ENCODE measurements around the gene ATP6V1A.

DNA sequence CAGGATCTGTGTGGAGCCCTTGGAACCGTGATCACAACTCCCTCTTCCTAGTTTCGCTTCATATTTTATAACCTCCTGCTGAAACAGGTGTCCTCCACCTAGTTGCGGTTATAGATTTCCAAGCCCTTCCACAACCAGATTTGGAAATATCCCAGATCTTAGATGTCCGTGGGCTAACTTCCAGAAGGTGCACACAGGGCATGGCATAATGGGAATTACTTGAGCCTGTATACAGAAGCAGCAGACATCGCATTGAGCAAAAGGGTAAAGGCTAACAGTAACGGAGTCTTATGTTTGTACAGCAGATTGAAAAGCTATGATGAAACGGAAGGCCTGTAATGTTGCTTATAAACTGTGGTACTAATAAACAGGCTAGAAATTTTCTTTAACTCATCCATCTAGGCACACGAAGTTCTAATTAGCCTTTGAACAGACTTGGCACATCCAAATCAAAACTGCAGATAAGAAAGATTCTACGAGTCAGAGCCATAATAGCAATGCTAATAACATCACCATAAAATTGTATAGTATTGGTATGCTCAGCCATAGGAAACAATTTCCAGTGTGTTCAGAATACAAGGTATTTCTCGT is 49.2 kb upstream of the ATP6V1A start:
- TF ChIP-seq EP300 (IDR thresholded peaks at IDR 0.05; ENCODE audit: low read depth in 2 of 2, low read length in 2 of 2): no peak
- TF ChIP-seq EP300 (CRISPR knock-in tag; IDR thresholded peaks at IDR 0.05; ENCODE audit: borderline replicate concordance): no peak
- TF ChIP-seq CC2D1A (CRISPR knock-in tag; IDR thresholded peaks at IDR 0.05): no peak
- TF ChIP-seq, protein P1, sequence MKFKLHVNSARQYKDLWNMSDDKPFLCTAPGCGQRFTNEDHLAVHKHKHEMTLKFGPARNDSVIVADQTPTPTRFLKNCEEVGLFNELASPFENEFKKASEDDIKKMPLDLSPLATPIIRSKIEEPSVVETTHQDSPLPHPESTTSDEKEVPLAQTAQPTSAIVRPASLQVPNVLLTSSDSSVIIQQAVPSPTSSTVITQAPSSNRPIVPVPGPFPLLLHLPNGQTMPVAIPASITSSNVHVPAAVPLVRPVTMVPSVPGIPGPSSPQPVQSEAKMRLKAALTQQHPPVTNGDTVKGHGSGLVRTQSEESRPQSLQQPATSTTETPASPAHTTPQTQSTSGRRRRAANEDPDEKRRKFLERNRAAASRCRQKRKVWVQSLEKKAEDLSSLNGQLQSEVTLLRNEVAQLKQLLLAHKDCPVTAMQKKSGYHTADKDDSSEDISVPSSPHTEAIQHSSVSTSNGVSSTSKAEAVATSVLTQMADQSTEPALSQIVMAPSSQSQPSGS (CRISPR knock-in tag; IDR thresholded peaks at IDR 0.05): 0 out of 2 replicates have a peak, but pooled peaks have one; percentile 22
- TF ChIP-seq, protein P2, sequence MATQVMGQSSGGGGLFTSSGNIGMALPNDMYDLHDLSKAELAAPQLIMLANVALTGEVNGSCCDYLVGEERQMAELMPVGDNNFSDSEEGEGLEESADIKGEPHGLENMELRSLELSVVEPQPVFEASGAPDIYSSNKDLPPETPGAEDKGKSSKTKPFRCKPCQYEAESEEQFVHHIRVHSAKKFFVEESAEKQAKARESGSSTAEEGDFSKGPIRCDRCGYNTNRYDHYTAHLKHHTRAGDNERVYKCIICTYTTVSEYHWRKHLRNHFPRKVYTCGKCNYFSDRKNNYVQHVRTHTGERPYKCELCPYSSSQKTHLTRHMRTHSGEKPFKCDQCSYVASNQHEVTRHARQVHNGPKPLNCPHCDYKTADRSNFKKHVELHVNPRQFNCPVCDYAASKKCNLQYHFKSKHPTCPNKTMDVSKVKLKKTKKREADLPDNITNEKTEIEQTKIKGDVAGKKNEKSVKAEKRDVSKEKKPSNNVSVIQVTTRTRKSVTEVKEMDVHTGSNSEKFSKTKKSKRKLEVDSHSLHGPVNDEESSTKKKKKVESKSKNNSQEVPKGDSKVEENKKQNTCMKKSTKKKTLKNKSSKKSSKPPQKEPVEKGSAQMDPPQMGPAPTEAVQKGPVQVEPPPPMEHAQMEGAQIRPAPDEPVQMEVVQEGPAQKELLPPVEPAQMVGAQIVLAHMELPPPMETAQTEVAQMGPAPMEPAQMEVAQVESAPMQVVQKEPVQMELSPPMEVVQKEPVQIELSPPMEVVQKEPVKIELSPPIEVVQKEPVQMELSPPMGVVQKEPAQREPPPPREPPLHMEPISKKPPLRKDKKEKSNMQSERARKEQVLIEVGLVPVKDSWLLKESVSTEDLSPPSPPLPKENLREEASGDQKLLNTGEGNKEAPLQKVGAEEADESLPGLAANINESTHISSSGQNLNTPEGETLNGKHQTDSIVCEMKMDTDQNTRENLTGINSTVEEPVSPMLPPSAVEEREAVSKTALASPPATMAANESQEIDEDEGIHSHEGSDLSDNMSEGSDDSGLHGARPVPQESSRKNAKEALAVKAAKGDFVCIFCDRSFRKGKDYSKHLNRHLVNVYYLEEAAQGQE (IDR thresholded peaks at IDR 0.05; ENCODE audit: borderline replicate concordance in 1 of 2, low read depth in 1 of 2, low read length in 2 of 2): no peak
- TF ChIP-seq ZNF282 (IDR thresholded peaks at IDR 0.05; ENCODE audit: partially characterized antibody): no peak
- TF ChIP-seq ZC3H4 (CRISPR knock-in tag; IDR thresholded peaks at IDR 0.05; ENCODE audit: borderline replicate concordance): no peak
- TF ChIP-seq FOXP1 (IDR thresholded peaks at IDR 0.05): no peak
- TF ChIP-seq FOXP1 (CRISPR knock-in tag; IDR thresholded peaks at IDR 0.05): no peak
- TF ChIP-seq KLF16 (CRISPR knock-in tag; IDR thresholded peaks at IDR 0.05): no peak
- TF ChIP-seq, protein P3, sequence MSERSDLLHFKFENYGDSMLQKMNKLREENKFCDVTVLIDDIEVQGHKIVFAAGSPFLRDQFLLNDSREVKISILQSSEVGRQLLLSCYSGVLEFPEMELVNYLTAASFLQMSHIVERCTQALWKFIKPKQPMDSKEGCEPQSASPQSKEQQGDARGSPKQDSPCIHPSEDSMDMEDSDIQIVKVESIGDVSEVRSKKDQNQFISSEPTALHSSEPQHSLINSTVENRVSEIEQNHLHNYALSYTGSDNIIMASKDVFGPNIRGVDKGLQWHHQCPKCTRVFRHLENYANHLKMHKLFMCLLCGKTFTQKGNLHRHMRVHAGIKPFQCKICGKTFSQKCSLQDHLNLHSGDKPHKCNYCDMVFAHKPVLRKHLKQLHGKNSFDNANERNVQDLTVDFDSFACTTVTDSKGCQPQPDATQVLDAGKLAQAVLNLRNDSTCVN (CRISPR knock-in tag; IDR thresholded peaks at IDR 0.05; ENCODE audit: borderline replicate concordance): no peak
- TF ChIP-seq, protein P4, sequence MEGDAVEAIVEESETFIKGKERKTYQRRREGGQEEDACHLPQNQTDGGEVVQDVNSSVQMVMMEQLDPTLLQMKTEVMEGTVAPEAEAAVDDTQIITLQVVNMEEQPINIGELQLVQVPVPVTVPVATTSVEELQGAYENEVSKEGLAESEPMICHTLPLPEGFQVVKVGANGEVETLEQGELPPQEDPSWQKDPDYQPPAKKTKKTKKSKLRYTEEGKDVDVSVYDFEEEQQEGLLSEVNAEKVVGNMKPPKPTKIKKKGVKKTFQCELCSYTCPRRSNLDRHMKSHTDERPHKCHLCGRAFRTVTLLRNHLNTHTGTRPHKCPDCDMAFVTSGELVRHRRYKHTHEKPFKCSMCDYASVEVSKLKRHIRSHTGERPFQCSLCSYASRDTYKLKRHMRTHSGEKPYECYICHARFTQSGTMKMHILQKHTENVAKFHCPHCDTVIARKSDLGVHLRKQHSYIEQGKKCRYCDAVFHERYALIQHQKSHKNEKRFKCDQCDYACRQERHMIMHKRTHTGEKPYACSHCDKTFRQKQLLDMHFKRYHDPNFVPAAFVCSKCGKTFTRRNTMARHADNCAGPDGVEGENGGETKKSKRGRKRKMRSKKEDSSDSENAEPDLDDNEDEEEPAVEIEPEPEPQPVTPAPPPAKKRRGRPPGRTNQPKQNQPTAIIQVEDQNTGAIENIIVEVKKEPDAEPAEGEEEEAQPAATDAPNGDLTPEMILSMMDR (CRISPR knock-in tag; IDR thresholded peaks at IDR 0.05): no peak
- TF ChIP-seq, protein P5, sequence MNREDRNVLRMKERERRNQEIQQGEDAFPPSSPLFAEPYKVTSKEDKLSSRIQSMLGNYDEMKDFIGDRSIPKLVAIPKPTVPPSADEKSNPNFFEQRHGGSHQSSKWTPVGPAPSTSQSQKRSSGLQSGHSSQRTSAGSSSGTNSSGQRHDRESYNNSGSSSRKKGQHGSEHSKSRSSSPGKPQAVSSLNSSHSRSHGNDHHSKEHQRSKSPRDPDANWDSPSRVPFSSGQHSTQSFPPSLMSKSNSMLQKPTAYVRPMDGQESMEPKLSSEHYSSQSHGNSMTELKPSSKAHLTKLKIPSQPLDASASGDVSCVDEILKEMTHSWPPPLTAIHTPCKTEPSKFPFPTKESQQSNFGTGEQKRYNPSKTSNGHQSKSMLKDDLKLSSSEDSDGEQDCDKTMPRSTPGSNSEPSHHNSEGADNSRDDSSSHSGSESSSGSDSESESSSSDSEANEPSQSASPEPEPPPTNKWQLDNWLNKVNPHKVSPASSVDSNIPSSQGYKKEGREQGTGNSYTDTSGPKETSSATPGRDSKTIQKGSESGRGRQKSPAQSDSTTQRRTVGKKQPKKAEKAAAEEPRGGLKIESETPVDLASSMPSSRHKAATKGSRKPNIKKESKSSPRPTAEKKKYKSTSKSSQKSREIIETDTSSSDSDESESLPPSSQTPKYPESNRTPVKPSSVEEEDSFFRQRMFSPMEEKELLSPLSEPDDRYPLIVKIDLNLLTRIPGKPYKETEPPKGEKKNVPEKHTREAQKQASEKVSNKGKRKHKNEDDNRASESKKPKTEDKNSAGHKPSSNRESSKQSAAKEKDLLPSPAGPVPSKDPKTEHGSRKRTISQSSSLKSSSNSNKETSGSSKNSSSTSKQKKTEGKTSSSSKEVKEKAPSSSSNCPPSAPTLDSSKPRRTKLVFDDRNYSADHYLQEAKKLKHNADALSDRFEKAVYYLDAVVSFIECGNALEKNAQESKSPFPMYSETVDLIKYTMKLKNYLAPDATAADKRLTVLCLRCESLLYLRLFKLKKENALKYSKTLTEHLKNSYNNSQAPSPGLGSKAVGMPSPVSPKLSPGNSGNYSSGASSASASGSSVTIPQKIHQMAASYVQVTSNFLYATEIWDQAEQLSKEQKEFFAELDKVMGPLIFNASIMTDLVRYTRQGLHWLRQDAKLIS (CRISPR knock-in tag; IDR thresholded peaks at IDR 0.05): no peak
- TF ChIP-seq ZNF703 (CRISPR knock-in tag; IDR thresholded peaks at IDR 0.05; ENCODE audit: borderline replicate concordance): no peak
